ENCODE measurements around the gene UNC45B. TPM values are rescaled to one million over a fixed set of nuclear protein-coding genes. Genes with fewer than 3 reads are reported as not detected.

UNC45B gene
- polyA plus RNA-seq, 1 donor from 2014 or later = not detected

DNA sequence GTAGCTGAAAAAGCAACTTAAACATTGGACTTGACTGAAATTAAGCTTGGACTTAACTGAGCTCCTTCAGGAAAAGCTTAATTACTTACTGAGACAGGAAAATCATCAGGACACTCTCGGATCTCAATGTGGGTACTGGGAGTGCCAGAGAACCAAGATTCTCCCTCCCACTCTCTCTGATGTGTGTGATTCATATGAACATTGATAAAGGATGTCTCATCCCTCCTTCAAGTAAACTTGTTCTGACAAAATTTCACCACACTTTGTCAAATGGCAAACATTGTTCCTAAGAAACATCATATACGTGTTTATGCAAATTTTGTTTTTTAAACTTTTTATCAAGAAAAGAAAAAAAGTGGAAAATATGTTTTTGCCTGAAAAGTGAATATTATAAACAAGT is 91.2 kb downstream of the UNC45B start:
- Histone ChIP-seq H3K27ac (ENCODE audit: low read length) (no peak overlapping the region), H3K9me2 (ENCODE audit: insufficient read depth, low read length) (no peaks in the 10 kb centered on the region)

More for the DNA sequence above, 91.2 kb downstream of the UNC45B start:
- Histone ChIP-seq H4K20me1 (ENCODE audit: insufficient read depth) (no peaks in the 10 kb centered on the region), H3K4me3 (ENCODE audit: low read length) (no peak overlapping the region), H3K9ac (ENCODE audit: low read length) (no peak overlapping the region), H3K4me2 (ENCODE audit: low read length) (no peak overlapping the region), H3F3A (ENCODE audit: insufficient read depth, low read length, poor library complexity, severe bottlenecking) (no peaks in the 10 kb centered on the region), H3K79me2 (replicated peaks; ENCODE audit: insufficient read depth, low read length) (no peaks in the 10 kb centered on the region), H3K36me3 (ENCODE audit: insufficient read depth, low read length) (no peaks in the 10 kb centered on the region), H2AFZ (ENCODE audit: low read depth, low read length) (no peak overlapping the region), H3K27me3 (ENCODE audit: insufficient read depth, low read depth, low read length) (peaks cover 15% of the 10 kb centered on the region), H3K9me3 (ENCODE audit: low read length) (no peaks in the 10 kb centered on the region)
- no peak for TF ChIP-seq SMC3 (conservative IDR thresholded peaks at IDR 0.05; ENCODE audit: poor library complexity)
- TF ChIP-seq POLR2AphosphoS5 (IDR thresholded peaks at IDR 0.05) = no peak

Other genes with a start within 250 kb of the UNC45B start
- gene CCT6B, start 186.4 kb upstream of the UNC45B start, polyA plus RNA-seq = 0.84 and 2.1 TPM in 2 replicates
- 14.3 and 14.7 TPM in 2 replicates for gene ZNF830, start 186.3 kb upstream of the UNC45B start, polyA plus RNA-seq
- 21.8 and 29.0 TPM in 2 replicates for gene LIG3, start 167.3 kb upstream of the UNC45B start, polyA plus RNA-seq
- 6.6 and 7.0 TPM in 2 replicates for gene RFFL, start 84.1 kb upstream of the UNC45B start, polyA plus RNA-seq
- 13.8 and 19.0 TPM in 2 replicates for gene RAD51D, start 28.0 kb upstream of the UNC45B start, polyA plus RNA-seq
- gene FNDC8, start 26.2 kb upstream of the UNC45B start, polyA plus RNA-seq = not detected in 2 replicates
- gene NLE1, start 5.5 kb upstream of the UNC45B start, polyA plus RNA-seq = 30.8 and 43.0 TPM in 2 replicates
- gene SLC35G3, start 46.6 kb downstream of the UNC45B start, polyA plus RNA-seq = not detected in 2 replicates
- gene SLFN5, start 95.3 kb downstream of the UNC45B start, polyA plus RNA-seq = 2.1 and 2.5 TPM in 2 replicates
- gene SLFN11, start 225.8 kb downstream of the UNC45B start, polyA plus RNA-seq = not detected in 2 replicates